ENCODE data around the gene ZNF274. TPM values are rescaled to one million over a fixed set of nuclear protein-coding genes. Genes with fewer than 3 reads are reported as not detected.
"Not testable (repeated sequence)": the region's sequence is repeated elsewhere in the genome, so short reads cannot be mapped to it uniquely, and the experiment has no call there.

ZNF274 gene
- total RNA-seq, 2 donors from 2014 or later, result 20.4 to 31.7 TPM

- Mint-ChIP-seq H3K27ac (peak within 1 kb of the TSS; percentile 88 to 90), H3K9me3 (peaks cover 18% of the 10 kb centered on the region), H3K4me1 (ENCODE audit: low read depth in 2 of 2) (peaks cover 27 to 30% of the 10 kb centered on the region in 2 donors), H3K27me3 (peaks cover 0 to 5% of the 10 kb centered on the region in 2 donors), H3K36me3 (peaks cover 49% of the 10 kb centered on the region), H3K4me3 (peak within 1 kb of the TSS; percentile 95)
- DNase-seq (ENCODE audit: low spot score) (peak; percentile 87), ATAC-seq (peak; percentile 95 to 96)
Measured at GRCh38 chr19:58228585-58229254, 45.9 kb downstream of the ZNF274 start, which contains the start of gene ZNF544. Gene ZNF544 (plus strand): TSS chr19:58228914. CDS start chr19:58244024, 15,110 bp downstream.

- peak overlapping the region; percentile 95 for H3K4me3 Mint-ChIP-seq
- H3K36me3 Mint-ChIP-seq, result peaks cover 54% of the 10 kb centered on the region
- peaks cover 32 to 36% of the 10 kb centered on the region in 2 donors for H3K4me1 Mint-ChIP-seq (ENCODE audit: low read depth in 2 of 2)
- DNase-seq (ENCODE audit: low spot score) (no peak), ATAC-seq (no peak)
- peaks cover 18% of the 10 kb centered on the region for H3K9me3 Mint-ChIP-seq
- H3K27me3 Mint-ChIP-seq, result peaks cover 0 to 5% of the 10 kb centered on the region in 2 donors
- H3K27ac Mint-ChIP-seq, result peak overlapping the region; percentile 88 to 90
Measured at GRCh38 chr19:58229255-58229639, 46.4 kb downstream of the ZNF274 start.

GRCh38 chr19:58237324-58237723 is 54.5 kb downstream of the ZNF274 start:
- peaks cover 7 to 11% of the 10 kb centered on the region in 2 donors for H3K4me1 Mint-ChIP-seq (ENCODE audit: low read depth in 2 of 2)
- peaks cover 57% of the 10 kb centered on the region for H3K36me3 Mint-ChIP-seq
- H3K27me3 Mint-ChIP-seq, result no peaks in the 10 kb centered on the region
- H3K27ac Mint-ChIP-seq, result no peak overlapping the region
- peaks cover 7% of the 10 kb centered on the region for H3K9me3 Mint-ChIP-seq
- H3K4me3 Mint-ChIP-seq, result no peak overlapping the region
- DNase-seq (ENCODE audit: low spot score) (no peak), ATAC-seq (no peak)

- Mint-ChIP-seq H3K27me3 (no peaks in the 10 kb centered on the region), H3K9me3 (peaks cover 11% of the 10 kb centered on the region), H3K36me3 (peaks cover 69% of the 10 kb centered on the region), H3K27ac (no peak overlapping the region), H3K4me1 (ENCODE audit: low read depth in 2 of 2) (peaks cover 0 to 7% of the 10 kb centered on the region in 2 donors), H3K4me3 (no peak overlapping the region)
- no peak for ATAC-seq
- DNase-seq (ENCODE audit: low spot score), result no peak
Measured at GRCh38 chr19:58243351-58243750, 60.5 kb downstream of the ZNF274 start.

GRCh38 chr19:58248886-58249285 is 66.0 kb downstream of the ZNF274 start:
- Mint-ChIP-seq H3K4me3 (no peak overlapping the region), H3K9me3 (peaks cover 11% of the 10 kb centered on the region), H3K27ac (no peak overlapping the region), H3K27me3 (no peaks in the 10 kb centered on the region), H3K4me1 (ENCODE audit: low read depth in 2 of 2) (no peaks in the 10 kb centered on the region), H3K36me3 (peaks cover 77% of the 10 kb centered on the region)
- no peak for ATAC-seq
- no peak for DNase-seq (ENCODE audit: low spot score)

GRCh38 chr19:58252102-58252685 is 69.3 kb downstream of the ZNF274 start:
- H3K4me3 Mint-ChIP-seq, result no peak overlapping the region
- no peak for DNase-seq (ENCODE audit: low spot score)

GRCh38 chr19:58258259-58258658 is 75.4 kb downstream of the ZNF274 start:
- not testable (repeated sequence) for H3K27me3 Mint-ChIP-seq; H3K27ac Mint-ChIP-seq; H3K4me1 Mint-ChIP-seq (ENCODE audit: low read depth in 2 of 2); DNase-seq (ENCODE audit: low spot score); H3K4me3 Mint-ChIP-seq; ATAC-seq
- H3K9me3 Mint-ChIP-seq, result peaks cover 29% of the 10 kb centered on the region
- H3K36me3 Mint-ChIP-seq, result peaks cover 87% of the 10 kb centered on the region

More at GRCh38 chr19:58252102-58252685, 69.3 kb downstream of the ZNF274 start:
- ATAC-seq, result no peak
- no peaks in the 10 kb centered on the region for H3K27me3 Mint-ChIP-seq
- H3K27ac Mint-ChIP-seq, result no peak overlapping the region
- peaks cover 81% of the 10 kb centered on the region for H3K36me3 Mint-ChIP-seq
- peaks cover 22% of the 10 kb centered on the region for H3K9me3 Mint-ChIP-seq
- H3K4me1 Mint-ChIP-seq (ENCODE audit: low read depth in 2 of 2), result no peaks in the 10 kb centered on the region

- H3K27ac Mint-ChIP-seq, result no peak overlapping the region
- H3K4me1 Mint-ChIP-seq (ENCODE audit: low read depth in 2 of 2), result peaks cover 0 to 6% of the 10 kb centered on the region in 2 donors
- DNase-seq (ENCODE audit: low spot score) (no peak), ATAC-seq (no peak)
- no peaks in the 10 kb centered on the region for H3K27me3 Mint-ChIP-seq
- H3K4me3 Mint-ChIP-seq, result no peak overlapping the region
- H3K36me3 Mint-ChIP-seq, result peaks cover 69% of the 10 kb centered on the region
- H3K9me3 Mint-ChIP-seq, result peaks cover 19% of the 10 kb centered on the region
Measured at GRCh38 chr19:58261600-58261967, 78.7 kb downstream of the ZNF274 start.

GRCh38 chr19:58261968-58262921 is 79.4 kb downstream of the ZNF274 start:
- no peaks in the 10 kb centered on the region for H3K27me3 Mint-ChIP-seq
- no peak overlapping the region for H3K4me3 Mint-ChIP-seq
- peaks cover 65% of the 10 kb centered on the region for H3K36me3 Mint-ChIP-seq
- ATAC-seq (no peak), DNase-seq (ENCODE audit: low spot score) (no peak)
- H3K4me1 Mint-ChIP-seq (ENCODE audit: low read depth in 2 of 2), result peaks cover 0 to 6% of the 10 kb centered on the region in 2 donors
- no peak overlapping the region for H3K27ac Mint-ChIP-seq
- H3K9me3 Mint-ChIP-seq, result peaks cover 18% of the 10 kb centered on the region

GRCh38 chr19:58262922-58263296 is 80.0 kb downstream of the ZNF274 start:
- ATAC-seq (no peak), DNase-seq (ENCODE audit: low spot score) (no peak)
- Mint-ChIP-seq H3K27ac (no peak overlapping the region), H3K4me3 (no peak overlapping the region), H3K36me3 (peaks cover 58% of the 10 kb centered on the region), H3K27me3 (no peaks in the 10 kb centered on the region), H3K4me1 (ENCODE audit: low read depth in 2 of 2) (peaks cover 0 to 2% of the 10 kb centered on the region in 2 donors), H3K9me3 (peaks cover 11% of the 10 kb centered on the region)

Other genes starting within 250 kb of the ZNF274 start
- gene ZNF418, start 247.7 kb upstream of the ZNF274 start, total RNA-seq, result 1 to 10 TPM; 1.9 to 3.4 TPM
- gene ZNF256, start 235.4 kb upstream of the ZNF274 start, total RNA-seq, result 1 to 10 TPM; 2.7 to 6.9 TPM
- under 1 TPM in 1 of 2 donors, not detected in 1; 0.74 TPM for gene C19orf18, start 208.5 kb upstream of the ZNF274 start, total RNA-seq
- gene ZNF606, start 180.2 kb upstream of the ZNF274 start, total RNA-seq, result 1 to 10 TPM; 8.8 to 8.9 TPM
- not detected for gene ZSCAN1, start 149.0 kb upstream of the ZNF274 start, total RNA-seq
- gene ZNF135, start 123.8 kb upstream of the ZNF274 start, total RNA-seq, result 1 to 10 TPM in 1 of 2 donors, under 1 TPM in 1; 0.20 to 1.4 TPM
- gene ZSCAN18, start 84.8 kb upstream of the ZNF274 start, total RNA-seq, result 10 to 100 TPM in 1 of 2 donors, 1 to 10 TPM in 1; 9.7 to 22.2 TPM
- 1 to 10 TPM; 2.7 to 7.3 TPM for gene ZNF329, start 32.3 kb upstream of the ZNF274 start, total RNA-seq
- 10 to 100 TPM; 40.9 to 48.2 TPM for gene ZNF544, start 45.9 kb downstream of the ZNF274 start, total RNA-seq
- 1 to 10 TPM; 3.6 to 4.2 TPM for gene ZNF8, start 95.9 kb downstream of the ZNF274 start, total RNA-seq
- gene ERVK3-1, start 122.3 kb downstream of the ZNF274 start, total RNA-seq, result 10 to 100 TPM; 58.4 to 89.0 TPM
- 1 to 10 TPM; 5.9 to 6.1 TPM for gene ZSCAN22, start 143.9 kb downstream of the ZNF274 start, total RNA-seq
- gene A1BG, start 170.4 kb downstream of the ZNF274 start, total RNA-seq, result 1 to 10 TPM; 4.4 to 5.2 TPM
- gene ZNF497, start 179.7 kb downstream of the ZNF274 start, total RNA-seq, result 1 to 10 TPM in 1 of 2 donors, under 1 TPM in 1; 0.52 to 1.4 TPM
- under 1 TPM; 0.71 to 0.86 TPM for gene ZNF837, start 198.0 kb downstream of the ZNF274 start, total RNA-seq
- 100 to 1,000 TPM; 757 to 786 TPM for gene RPS5, start 204.2 kb downstream of the ZNF274 start, total RNA-seq
- gene RNF225, start 212.6 kb downstream of the ZNF274 start, total RNA-seq, result 1 to 10 TPM in 1 of 2 donors, under 1 TPM in 1; 0.59 to 3.2 TPM
- gene ZNF584, start 225.6 kb downstream of the ZNF274 start, total RNA-seq, result 10 to 100 TPM in 1 of 2 donors, 1 to 10 TPM in 1; 8.4 to 18.5 TPM

All from natural killer cell treated with Interleukin-12 subunit alpha and Interleukin-12 subunit beta and Interleukin-15 and Interleukin-18, amount 100 ng/mL, for 72 hours (primary cell).